IMR-90 (cell line): Measurements from ENCODE around the gene ASB3. TPM values are rescaled to one million over a fixed set of nuclear protein-coding genes. Genes with fewer than 3 reads are reported as not detected.
A peak's percentile ranks its signal among the peaks of the same experiment; 100 is the strongest.

Source experiments
- ATAC-seq: fragments of 200-7000 bp; cut with Tn5 transposase; 2 replicates; pipeline ENCODE4 v1.9.1; 2020; ENCODE audit warnings: low read depth, mild to moderate bottlenecking, moderate library complexity
- Bru-seq: library from RNA; stranded (reverse); fragments of 400-500 nt; gene quantifications from one replicate; lab custom pipeline; 2021; lab: Mats Ljungman, UMichigan
- BruChase-seq, 2 experiments: library from RNA; stranded (reverse); fragments of 400-500 nt; gene quantifications; one replicate each; lab custom pipeline; 2021; lab: Mats Ljungman, UMichigan
- BruUV-seq: library from RNA; stranded (reverse); fragments of 400-500 nt; replicated peaks from 2 replicates; lab custom pipeline; 2021; lab: Mats Ljungman, UMichigan
- CTCF ChIA-PET: fragments of 300-600 bp; formaldehyde crosslinking; extraction: SDS; loops from one replicate; lab custom pipeline; 2021; ENCODE audit warnings: antibody characterized with exemption; lab: Yijun Ruan, JAX
- POLR2A ChIA-PET: fragments of 300-600 bp; sonication (Branson Sonifier 250); formaldehyde crosslinking; loops from one replicate; lab custom pipeline; 2022; ENCODE audit warnings: antibody characterized with exemption; ENCODE audit not compliant: unreplicated experiment; lab: Charles Lee
- DNase-seq: peaks from one replicate; pipeline ENCODE4 v3.0.0; 2013
- H2AFZ ChIP-seq: replicated peaks from 2 replicates; pipeline ENCODE3; 2013; ENCODE audit warnings: low read length, mild to moderate bottlenecking; ENCODE audit not compliant: poor library complexity
- H2AK5ac ChIP-seq: 2 replicates; pipeline ENCODE4 v1.6.1; 2013; ENCODE audit warnings: low read depth, low read length, inconsistent platforms
- H2AK9ac ChIP-seq: replicated peaks from 2 replicates; pipeline ENCODE3; 2013; ENCODE audit warnings: mild to moderate bottlenecking, low read depth, low read length, moderate library complexity; ENCODE audit not compliant: poor library complexity
- H2BK120ac ChIP-seq: 2 replicates; pipeline ENCODE4 v1.6.1; 2013; ENCODE audit warnings: low read depth, low read length, inconsistent platforms
- H2BK15ac ChIP-seq: 3 replicates; pipeline ENCODE4 v1.6.1; 2013; ENCODE audit warnings: low read depth, low read length, inconsistent platforms
- H2BK20ac ChIP-seq: 2 replicates; pipeline ENCODE4 v1.6.1; 2013; ENCODE audit warnings: low read depth, mild to moderate bottlenecking, inconsistent platforms, low read length, moderate library complexity
- H2BK5ac ChIP-seq: 2 replicates; pipeline ENCODE4 v1.6.1; 2013; ENCODE audit warnings: mild to moderate bottlenecking, low read depth, low read length, inconsistent platforms; ENCODE audit not compliant: poor library complexity, severe bottlenecking
- H3K14ac ChIP-seq: replicated peaks from 2 replicates; pipeline ENCODE4 v1.6.1; 2013; ENCODE audit warnings: low read depth, low read length, inconsistent platforms
- H3K18ac ChIP-seq: 2 replicates; pipeline ENCODE4 v1.6.1; 2013; ENCODE audit warnings: low read depth, low read length, control low read depth
- H3K23ac ChIP-seq: 2 replicates; pipeline ENCODE4 v1.6.1; 2013; ENCODE audit warnings: low read depth, low read length, inconsistent platforms
- H3K27ac ChIP-seq: 2 replicates; pipeline ENCODE4 v1.5.1; 2013; ENCODE audit warnings: mild to moderate bottlenecking, control low read depth, low read length; ENCODE audit not compliant: insufficient read depth
- H3K27me3 ChIP-seq: 2 replicates; pipeline ENCODE4 v1.6.1; 2013; ENCODE audit warnings: low read length; ENCODE audit not compliant: control insufficient read depth, insufficient read depth
- H3K36me3 ChIP-seq: 2 replicates; pipeline ENCODE4 v1.6.1; 2013; ENCODE audit warnings: low read length, mixed read lengths; ENCODE audit not compliant: control insufficient read depth, insufficient read depth
- H3K4ac ChIP-seq: 2 replicates; pipeline ENCODE4 v1.6.1; 2013; ENCODE audit warnings: low read depth, low read length, inconsistent platforms
- H3K4me1 ChIP-seq: 2 replicates; pipeline ENCODE4 v1.6.1; 2013; ENCODE audit warnings: low read length, mixed read lengths; ENCODE audit not compliant: control insufficient read depth, insufficient read depth
- H3K4me2 ChIP-seq: 2 replicates; pipeline ENCODE4 v1.6.1; 2013; ENCODE audit warnings: low read depth, mild to moderate bottlenecking, control low read depth, low read length, moderate library complexity
- H3K4me3 ChIP-seq: 2 replicates; pipeline ENCODE4 v1.5.1; 2013; ENCODE audit warnings: low read depth, mild to moderate bottlenecking, control low read depth, low read length, moderate library complexity; ENCODE audit not compliant: insufficient read depth
- H3K56ac ChIP-seq: 2 replicates; pipeline ENCODE4 v1.6.1; 2013; ENCODE audit warnings: low read length, inconsistent platforms; ENCODE audit not compliant: insufficient read depth; ENCODE audit errors: extremely low read depth
- H3K79me1 ChIP-seq, 2 experiments: 2 replicates each; pipeline ENCODE4 v1.6.1; 2013; ENCODE audit warnings: low read length in 2 of 2, inconsistent platforms in 1 of 2, low read depth in 1 of 2
- H3K9ac ChIP-seq: 2 replicates; pipeline ENCODE4 v1.6.1; 2013; ENCODE audit warnings: low read depth, low read length, control low read depth
- H3K9me1 ChIP-seq: 2 replicates; pipeline ENCODE4 v1.6.1; 2013; ENCODE audit warnings: low read length, inconsistent platforms; ENCODE audit not compliant: insufficient read depth
- H3K9me3 ChIP-seq: 2 replicates; pipeline ENCODE4 v1.6.1; 2013; ENCODE audit warnings: low read length; ENCODE audit not compliant: control insufficient read depth, insufficient read depth
- H4K20me1 ChIP-seq: 2 replicates; pipeline ENCODE4 v1.6.1; 2013; ENCODE audit warnings: low read length, inconsistent platforms; ENCODE audit not compliant: insufficient read depth
- H4K5ac ChIP-seq: 2 replicates; pipeline ENCODE4 v1.6.1; 2013; ENCODE audit warnings: mild to moderate bottlenecking, low read depth, low read length, control low read depth
- H4K8ac ChIP-seq, 2 experiments: 2 replicates each; pipeline ENCODE4 v1.6.1; 2013; ENCODE audit warnings: low read depth in 2 of 2, low read length in 2 of 2, control low read depth in 1 of 2, inconsistent platforms in 1 of 2
- H4K91ac ChIP-seq: 2 replicates; pipeline ENCODE4 v1.6.1; 2013; ENCODE audit warnings: low read depth, low read length, inconsistent platforms; ENCODE audit not compliant: insufficient read depth
- CEBPB ChIP-seq: IDR thresholded peaks from 2 replicates; pipeline ENCODE4 v1.6.1; 2012; ENCODE audit warnings: low read depth, low read length, improper control_type of control experiment
- CHD1 ChIP-seq: IDR thresholded peaks from 2 replicates; pipeline ENCODE4 v1.6.1; 2012; ENCODE audit warnings: low read depth, low read length, improper control_type of control experiment
- FOS ChIP-seq: fragments of 150-350 bp; IDR thresholded peaks from 2 replicates; pipeline ENCODE4 v1.6.1; 2016; ENCODE audit warnings: low read depth, low read length
- MXI1 ChIP-seq: IDR thresholded peaks from 2 replicates; pipeline ENCODE4 v1.6.1; 2012; ENCODE audit warnings: low read depth, mild to moderate bottlenecking, low read length, moderate library complexity, borderline replicate concordance
- POLR2A ChIP-seq: IDR thresholded peaks from 2 replicates; pipeline ENCODE4 v1.6.1; 2012; ENCODE audit warnings: mild to moderate bottlenecking, low read depth, low read length
- SMC3 ChIP-seq: fragments of 150-350 bp; IDR thresholded peaks from 2 replicates; pipeline ENCODE4 v1.6.1; 2016; ENCODE audit warnings: low read depth, mild to moderate bottlenecking, antibody characterized with exemption, low read length, moderate library complexity
- WGBS, 2 experiments: methylation state at CpG; one replicate each; pipeline versions ENCODE4 v1.1.5 to v1.1.7; 2013; ENCODE audit warnings: missing lambda C conversion rate in 2 of 2; ENCODE audit not compliant: insufficient read length in 1 of 2; ENCODE audit errors: extremely low coverage in 2 of 2; 5-methylcytosine and 5-hydroxymethylcytosine counted together
- dilution Hi-C: fragments of 300-500 bp; cut with HindIII; formaldehyde crosslinking; loops from one replicate; pipeline ENCODE4 v1.14.3; 2018; ENCODE audit warnings: low sequenced_read_pairs; ENCODE audit not compliant: unreplicated experiment
- in situ Hi-C: fragments of 300-500 bp; cut with MboI; formaldehyde crosslinking; loops from 3 replicates; pipeline ENCODE4 v1.14.3; 2019; ENCODE audit warnings: low sequenced_read_pairs, inconsistent platforms, mixed read lengths
- intact Hi-C: fragments of 100-400 bp; cut with micrococcal nuclease; formaldehyde crosslinking; loops from 2 replicates; pipeline ENCODE4 v1.10.0; 2022
- long read RNA-seq: library from polyadenylated mRNA; unstranded; transcript quantifications from one replicate; pipeline ENCODE4 v2.0.0, GENCODE V29; 2021; ENCODE audit not compliant: unreplicated experiment
- polyA plus RNA-seq, 3 experiments: library from polyadenylated mRNA; depleted of rRNA; stranded (reverse); fragments of >200 nt; gene quantifications; 2 replicates each; pipeline ENCODE4 v1.2.3, GENCODE V29; 2012; ENCODE audit warnings: low replicate concordance in 1 of 3
- total RNA-seq: library from RNA; depleted of rRNA; stranded (reverse); fragments of >200 nt; gene quantifications from 2 replicates; pipeline ENCODE4 v1.2.3, GENCODE V29; 2012; rRNA removed
- TF ChIP-seq, protein P1 (sequence below): conservative IDR thresholded peaks from 2 replicates; pipeline ENCODE4 v1.5.1; 2012; ENCODE audit warnings: mild to moderate bottlenecking, low read depth, low read length, improper control_type of control experiment
- TF ChIP-seq, protein P2 (sequence below): fragments of 150-350 bp; IDR thresholded peaks from 2 replicates; pipeline ENCODE4 v1.6.1; 2017; ENCODE audit warnings: mild to moderate bottlenecking, antibody characterized with exemption, low read length, low read depth

The ASB3 gene, protein sequence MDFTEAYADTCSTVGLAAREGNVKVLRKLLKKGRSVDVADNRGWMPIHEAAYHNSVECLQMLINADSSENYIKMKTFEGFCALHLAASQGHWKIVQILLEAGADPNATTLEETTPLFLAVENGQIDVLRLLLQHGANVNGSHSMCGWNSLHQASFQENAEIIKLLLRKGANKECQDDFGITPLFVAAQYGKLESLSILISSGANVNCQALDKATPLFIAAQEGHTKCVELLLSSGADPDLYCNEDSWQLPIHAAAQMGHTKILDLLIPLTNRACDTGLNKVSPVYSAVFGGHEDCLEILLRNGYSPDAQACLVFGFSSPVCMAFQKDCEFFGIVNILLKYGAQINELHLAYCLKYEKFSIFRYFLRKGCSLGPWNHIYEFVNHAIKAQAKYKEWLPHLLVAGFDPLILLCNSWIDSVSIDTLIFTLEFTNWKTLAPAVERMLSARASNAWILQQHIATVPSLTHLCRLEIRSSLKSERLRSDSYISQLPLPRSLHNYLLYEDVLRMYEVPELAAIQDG
- 36.2 and 39.2 TPM in 2 replicates for total RNA-seq
- polyA plus RNA-seq (2012; rRNA removed), result 17.1 and 19.2 TPM in 2 replicates
- polyA plus RNA-seq (2012; cell fraction: cytosol; rRNA removed), result 4.8 and 5.9 TPM in 2 replicates
- 3.0 and 28.6 TPM in 2 replicates for polyA plus RNA-seq (2012; cell fraction: nucleus; rRNA removed; ENCODE audit: low replicate concordance)
- Bru-seq, nascent RNA, result percentile 80 among the genes with signal in this experiment
- percentile 72 among the genes with signal in this experiment for BruChase-seq, experiment 1, labeled RNA remaining after a 6-hour chase
- percentile 85 among the genes with signal in this experiment for BruChase-seq, experiment 2, labeled RNA remaining after a 2-hour chase
- long read RNA-seq, transcript ASB3-201 (10 exons, 2,214 nt), result major isoform, 18 of 26 reads
- long read RNA-seq, partial matches to known transcripts, result 0 of 26 reads
- long read RNA-seq, other reads (novel, unspliced or antisense), result 5 of 26 reads

DNA sequence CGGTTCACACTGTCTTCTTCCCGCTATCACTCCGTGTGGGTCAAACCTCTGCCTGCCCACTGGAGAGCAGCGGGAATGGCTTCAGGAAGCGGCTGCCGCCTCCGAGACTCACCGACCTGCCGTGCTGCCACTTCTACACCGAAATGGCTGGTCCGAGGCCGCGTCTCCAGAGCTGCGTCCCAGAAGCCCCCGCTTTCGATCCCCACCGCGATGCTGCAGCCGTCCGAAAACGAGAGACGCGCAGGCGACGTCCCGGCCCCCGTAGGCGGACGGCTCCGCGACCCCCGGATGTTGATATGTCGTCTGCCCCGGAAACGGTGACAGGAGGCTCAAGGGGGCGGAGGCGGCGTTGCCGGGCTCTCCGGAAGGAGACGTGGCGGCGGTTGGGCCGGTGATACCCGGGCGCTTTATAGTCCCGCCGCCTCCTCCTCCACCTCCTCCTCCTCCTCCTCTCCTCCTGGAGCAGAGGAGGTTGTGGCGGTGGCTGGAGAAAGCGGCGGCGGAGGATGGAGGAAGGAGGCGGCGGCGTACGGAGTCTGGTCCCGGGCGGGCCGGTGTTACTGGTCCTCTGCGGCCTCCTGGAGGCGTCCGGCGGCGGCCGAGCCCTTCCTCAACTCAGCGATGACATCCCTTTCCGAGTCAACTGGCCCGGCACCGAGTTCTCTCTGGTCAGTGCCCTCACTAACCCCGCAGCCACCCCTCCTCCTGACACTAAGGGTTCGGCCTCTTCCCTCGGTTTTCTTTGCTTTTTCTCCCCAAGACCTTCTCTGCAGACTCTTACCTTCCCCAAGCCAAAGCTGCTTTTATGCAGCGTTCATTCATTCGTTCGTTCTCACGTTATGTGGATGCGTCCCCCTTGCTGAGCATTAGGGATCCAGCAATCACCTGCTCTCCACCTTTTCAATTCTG is at the start of gene ASB3, which contains the start of gene ERLEC1:
ASB3 (minus strand) TSS at position 249 of the 909 bp plus-strand sequence. CDS start 21,381 bp downstream, outside the sequence.
ERLEC1 (plus strand) TSS at position 340 of the 909 bp plus-strand sequence; CDS start at position 507, 167 bp downstream.
- Histone ChIP-seq H3K4me3 (peak within 1 kb of the TSS; percentile 93), H4K91ac (peak within 1 kb of the TSS; percentile 71), H4K20me1 (peaks cover 19% of the 10 kb centered on the region; the same call in 1 of the 2 replicates), H2BK5ac (peak within 1 kb of the TSS; percentile 84), H3K9ac (peak within 1 kb of the TSS; percentile 94), H2AK9ac (peak within 1 kb of the TSS; percentile 91), H3K9me1 (peaks cover 6% of the 10 kb centered on the region), H3K27me3 (no peaks in the 10 kb centered on the region), H4K5ac (peak within 1 kb of the TSS; percentile 61), H2AFZ (peak within 1 kb of the TSS; percentile 94), H3K56ac (peak within 1 kb of the TSS; percentile 87), H2BK15ac (0 out of 3 replicates have a peak within 1 kb of the TSS, but pooled peaks have one; percentile 2), H3K18ac (peak within 1 kb of the TSS; percentile 55), H3K23ac (peak within 1 kb of the TSS; percentile 80), H3K14ac (peak within 1 kb of the TSS; percentile 89), H2BK120ac (peak within 1 kb of the TSS; percentile 62), H3K79me1 (peaks cover 26 to 61% of the 10 kb centered on the region in 2 experiments), H2BK20ac (0 out of 2 replicates have a peak within 1 kb of the TSS, but pooled peaks have one; percentile 0), H3K27ac (peak within 1 kb of the TSS; percentile 95), H3K9me3 (no peaks in the 10 kb centered on the region), H2AK5ac (peak within 1 kb of the TSS; percentile 92), H4K8ac (peak within 1 kb of the TSS; percentile 94 to 95), H3K4ac (peak within 1 kb of the TSS; percentile 85), H3K4me1 (peaks cover 8% of the 10 kb centered on the region), H3K4me2 (peak within 1 kb of the TSS; percentile 94), H3K36me3 (0 out of 2 replicates have a peak, but pooled peaks cover 1% of the 10 kb centered on the region)
- POLR2A ChIA-PET, result no interaction called here
- BruUV-seq, result no TSS peak
- CTCF ChIA-PET, result no interaction called here
- intact Hi-C loops, result no loop called here
- in situ Hi-C loops, result no loop called here
- WGBS, 2 experiments, result 0% methylated on average over 29 of the region's 77 CpGs; no CpG with 5 or more reads in 1 of the 2 experiments
- peak; percentile 85 for DNase-seq
- dilution Hi-C loops, result no loop called here
- peak; percentile 84 for ATAC-seq
- TF ChIP-seq CEBPB (no peak), SMC3 (0 out of 2 replicates have a peak, but pooled peaks have one; percentile 3), FOS (no peak), CHD1 (0 out of 2 replicates have a peak, but pooled peaks have one; percentile 51), POLR2A (peak; percentile 92), MXI1 (peak; percentile 78; the same call in 1 of the 2 replicates)
- TF ChIP-seq, protein P1, sequence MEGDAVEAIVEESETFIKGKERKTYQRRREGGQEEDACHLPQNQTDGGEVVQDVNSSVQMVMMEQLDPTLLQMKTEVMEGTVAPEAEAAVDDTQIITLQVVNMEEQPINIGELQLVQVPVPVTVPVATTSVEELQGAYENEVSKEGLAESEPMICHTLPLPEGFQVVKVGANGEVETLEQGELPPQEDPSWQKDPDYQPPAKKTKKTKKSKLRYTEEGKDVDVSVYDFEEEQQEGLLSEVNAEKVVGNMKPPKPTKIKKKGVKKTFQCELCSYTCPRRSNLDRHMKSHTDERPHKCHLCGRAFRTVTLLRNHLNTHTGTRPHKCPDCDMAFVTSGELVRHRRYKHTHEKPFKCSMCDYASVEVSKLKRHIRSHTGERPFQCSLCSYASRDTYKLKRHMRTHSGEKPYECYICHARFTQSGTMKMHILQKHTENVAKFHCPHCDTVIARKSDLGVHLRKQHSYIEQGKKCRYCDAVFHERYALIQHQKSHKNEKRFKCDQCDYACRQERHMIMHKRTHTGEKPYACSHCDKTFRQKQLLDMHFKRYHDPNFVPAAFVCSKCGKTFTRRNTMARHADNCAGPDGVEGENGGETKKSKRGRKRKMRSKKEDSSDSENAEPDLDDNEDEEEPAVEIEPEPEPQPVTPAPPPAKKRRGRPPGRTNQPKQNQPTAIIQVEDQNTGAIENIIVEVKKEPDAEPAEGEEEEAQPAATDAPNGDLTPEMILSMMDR, result no peak
- TF ChIP-seq, protein P2, sequence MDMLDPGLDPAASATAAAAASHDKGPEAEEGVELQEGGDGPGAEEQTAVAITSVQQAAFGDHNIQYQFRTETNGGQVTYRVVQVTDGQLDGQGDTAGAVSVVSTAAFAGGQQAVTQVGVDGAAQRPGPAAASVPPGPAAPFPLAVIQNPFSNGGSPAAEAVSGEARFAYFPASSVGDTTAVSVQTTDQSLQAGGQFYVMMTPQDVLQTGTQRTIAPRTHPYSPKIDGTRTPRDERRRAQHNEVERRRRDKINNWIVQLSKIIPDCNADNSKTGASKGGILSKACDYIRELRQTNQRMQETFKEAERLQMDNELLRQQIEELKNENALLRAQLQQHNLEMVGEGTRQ, result no peak
